GM18951 (cell line): ENCODE data around the gene SLC27A1.
"Not testable (repeated sequence)": the region's sequence is repeated elsewhere in the genome, so short reads cannot be mapped to it uniquely, and the experiment has no call there.

ENCODE experiments used
- POLR2A ChIP-seq: IDR thresholded peaks from 4 replicates; pipeline ENCODE4 v1.6.1; 2011; ENCODE audit warnings: mild to moderate bottlenecking; ENCODE audit not compliant: insufficient read length, insufficient read depth; ENCODE audit errors: extremely low read depth
- in situ Hi-C: fragments of 300-500 bp; cut with MboI; formaldehyde crosslinking; loops from one replicate; pipeline ENCODE4 v1.12.0; 2022; ENCODE audit warnings: low sequenced_read_pairs, mixed read lengths, inconsistent platforms; ENCODE audit not compliant: unreplicated experiment

Gene SLC27A1

GRCh38 chr19:17468302-17469091, 1.8 kb upstream of the SLC27A1 start:
- in situ Hi-C loops, result no loop called here

DNA sequence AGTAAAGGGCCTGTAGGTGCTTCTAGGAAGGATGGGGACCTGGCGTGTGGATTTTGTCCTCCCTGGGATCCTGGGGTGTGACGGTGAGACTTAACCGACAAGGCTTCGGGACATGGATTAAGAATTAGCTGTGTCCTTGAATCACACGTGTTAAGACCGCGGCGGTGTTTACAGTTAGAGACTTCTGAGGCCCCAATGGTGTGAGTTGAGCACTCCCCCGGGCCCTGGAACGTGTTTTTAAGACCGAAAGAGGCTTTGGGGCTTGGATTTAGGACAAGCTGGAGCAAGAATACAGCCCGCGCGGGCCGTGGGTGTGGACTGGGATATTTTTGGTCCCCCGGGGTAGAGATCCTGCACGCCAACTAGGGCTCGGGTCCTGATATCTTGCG, 1.2 kb upstream of the SLC27A1 start:
- no peak for TF ChIP-seq POLR2A
- in situ Hi-C loops, result no loop called here

More at GRCh38 chr19:17468302-17469091, 1.8 kb upstream of the SLC27A1 start:
- no peak for TF ChIP-seq POLR2A

DNA sequence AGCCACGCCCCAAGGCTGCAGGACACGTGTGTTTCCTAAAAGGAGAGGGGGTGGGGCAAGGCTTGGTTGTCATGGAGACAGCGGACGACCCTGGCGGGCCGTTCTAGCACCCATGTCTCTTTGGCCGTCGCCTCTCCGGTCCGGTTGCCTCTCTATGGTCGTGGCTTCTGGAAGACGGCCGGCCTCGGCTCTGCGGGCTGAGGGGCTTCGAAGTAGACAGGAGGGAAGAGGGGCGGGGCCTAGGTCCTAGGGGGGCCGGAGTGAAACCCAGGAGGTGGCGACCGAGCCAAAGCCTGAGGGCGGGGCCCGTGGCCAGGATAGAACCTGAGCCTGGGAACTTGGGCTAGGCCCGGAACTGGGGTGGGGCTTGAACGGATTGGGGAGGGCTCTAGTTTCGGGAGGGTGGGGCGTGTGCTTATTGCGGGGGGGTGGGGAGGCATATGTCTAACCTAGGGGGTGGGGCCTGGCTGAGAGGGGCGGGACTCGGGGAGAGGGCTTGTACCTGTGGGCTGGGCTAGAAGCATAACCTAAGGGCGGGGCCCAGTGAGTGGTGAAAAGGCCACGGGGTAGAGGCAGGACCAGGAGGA, 750 bp upstream of the SLC27A1 start:
- in situ Hi-C loops, result no loop called here

DNA sequence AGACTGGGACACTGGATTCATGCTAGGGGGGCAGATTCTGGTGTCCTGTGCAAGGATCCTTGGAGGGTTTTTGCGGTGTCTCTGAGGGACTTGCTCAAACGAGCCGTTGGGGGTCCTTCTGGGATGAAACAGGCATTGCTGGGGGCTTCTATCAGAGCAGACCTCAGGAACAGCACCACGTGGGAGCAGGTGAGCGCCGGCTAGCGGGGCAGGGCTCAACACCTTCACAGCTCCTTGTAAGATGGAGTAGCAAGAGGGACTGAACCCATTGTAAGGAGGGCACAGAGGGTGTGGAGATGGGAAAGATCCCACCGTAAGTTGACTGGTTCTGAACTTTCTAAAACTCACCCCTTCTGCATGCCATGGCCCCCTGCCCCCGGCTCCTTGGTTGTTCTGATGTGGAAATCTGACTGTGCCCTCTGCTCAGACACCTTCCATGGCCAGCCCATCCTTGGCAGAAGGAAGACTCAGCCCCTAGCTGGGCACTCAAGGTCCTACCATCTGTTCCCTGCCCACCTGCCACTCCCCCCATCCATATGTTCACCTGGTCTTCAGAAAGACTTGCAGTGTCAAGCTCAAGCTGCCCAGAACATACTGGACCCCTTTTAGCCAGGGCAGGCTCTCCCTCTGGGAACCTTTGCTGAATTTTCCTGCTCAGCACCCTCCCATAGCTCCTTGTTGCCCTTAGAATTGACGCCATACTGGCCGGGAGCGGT, 1.2 kb downstream of the SLC27A1 start:
- no peak for TF ChIP-seq POLR2A
- in situ Hi-C loops, result no loop called here

More for the DNA sequence above, 750 bp upstream of the SLC27A1 start:
- TF ChIP-seq POLR2A, result peak; percentile 5

GRCh38 chr19:17473041-17473440, 2.7 kb downstream of the SLC27A1 start:
- in situ Hi-C loops, result no loop called here
- no peak for TF ChIP-seq POLR2A

- in situ Hi-C loops, result not testable (repeated sequence)
Observed at GRCh38 chr19:17475011-17475540, 4.8 kb downstream of the SLC27A1 start.

DNA sequence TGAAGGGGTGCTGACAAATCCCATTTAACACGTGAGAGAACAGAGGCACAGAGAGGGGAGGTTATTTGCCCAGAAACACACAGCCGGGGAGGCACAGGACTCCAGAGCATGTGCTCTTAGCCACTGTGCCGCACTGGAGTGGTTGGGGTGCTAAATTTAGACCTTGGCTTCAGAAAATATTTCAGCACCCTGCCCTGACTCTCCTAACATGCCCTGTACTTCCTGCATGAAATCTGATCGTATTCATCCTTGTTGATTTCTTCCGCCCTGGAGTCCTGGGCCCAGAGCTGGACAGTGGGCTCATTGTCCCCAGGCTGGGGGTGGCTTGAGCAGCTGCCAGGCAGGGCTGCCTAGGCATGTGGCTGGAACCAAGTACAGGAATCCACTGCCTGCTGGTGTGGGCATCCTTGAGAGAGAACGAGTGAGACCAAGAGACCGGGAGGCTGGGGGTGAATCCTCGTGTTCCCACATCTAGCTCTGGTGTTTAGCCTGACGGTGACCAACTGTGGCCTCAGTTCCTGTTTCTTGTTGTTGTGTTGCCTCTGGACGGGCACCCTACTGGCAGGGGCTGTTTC, 5.3 kb downstream of the SLC27A1 start:
- TF ChIP-seq POLR2A, result no peak
- in situ Hi-C loops, result no loop called here

GRCh38 chr19:17479325-17479791, 9.0 kb downstream of the SLC27A1 start:
- TF ChIP-seq POLR2A, result no peak
- in situ Hi-C loops, result no loop called here

GRCh38 chr19:17481986-17482385, 11.7 kb downstream of the SLC27A1 start:
- in situ Hi-C loops, result no loop called here
- TF ChIP-seq POLR2A, result no peak

GRCh38 chr19:17482877-17483604, 12.7 kb downstream of the SLC27A1 start:
- in situ Hi-C loops, result no loop called here
- TF ChIP-seq POLR2A, result no peak

DNA sequence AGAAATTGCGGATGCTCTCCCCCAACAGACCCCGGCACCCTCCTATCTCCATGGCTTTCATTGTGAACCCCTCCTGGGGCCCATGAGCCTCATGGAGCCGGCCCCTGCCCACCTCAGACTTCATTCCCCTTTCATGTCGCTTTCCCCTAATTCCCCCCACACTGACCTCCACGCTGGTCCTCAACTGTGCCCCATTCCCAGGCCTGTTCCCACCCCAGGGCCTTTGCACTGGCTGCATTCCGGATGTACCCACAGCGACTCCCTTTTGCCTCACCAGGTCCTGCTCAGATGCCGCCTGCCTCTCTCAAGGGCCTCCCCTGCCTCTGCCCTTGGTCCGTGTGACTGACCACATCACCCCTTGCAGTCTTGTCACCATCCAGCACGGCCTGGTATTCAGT, 13.3 kb downstream of the SLC27A1 start:
- in situ Hi-C loops, result no loop called here
- no peak for TF ChIP-seq POLR2A

DNA sequence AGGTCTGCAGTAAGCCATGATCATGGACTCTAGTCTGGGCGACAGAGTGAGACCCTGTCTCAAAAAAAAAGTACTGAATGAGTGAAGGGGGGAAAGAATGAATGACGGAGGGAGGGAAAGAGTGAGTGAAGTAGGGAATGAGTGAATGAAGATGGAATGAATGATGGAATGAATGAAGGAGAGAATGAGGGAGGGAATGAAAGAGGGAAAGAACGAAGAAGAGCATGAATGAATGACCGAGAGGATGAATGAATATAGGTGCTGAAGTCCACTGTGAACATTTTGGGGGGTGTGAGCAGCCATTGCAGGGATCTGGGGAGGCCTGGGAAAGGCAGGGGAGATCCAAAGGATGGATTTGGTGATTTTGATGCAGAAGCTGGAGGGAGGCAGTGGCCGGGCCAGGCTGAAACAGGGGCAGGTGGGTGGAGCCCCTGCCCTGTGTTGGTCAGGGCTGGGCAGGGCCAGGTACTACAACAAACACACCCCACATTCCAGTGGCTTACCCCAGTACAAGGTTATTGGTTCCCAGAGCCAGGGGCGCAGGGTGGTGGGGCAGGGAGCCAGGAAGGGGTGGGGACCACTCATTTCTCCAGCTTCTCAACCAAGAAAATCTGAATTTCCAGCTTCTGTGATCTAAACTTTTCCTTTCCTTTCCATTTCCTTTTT, 14.3 kb downstream of the SLC27A1 start:
- no peak for TF ChIP-seq POLR2A
- in situ Hi-C loops, result no loop called here
